ENCODE measurements around the gene HAND2.

Gene HAND2

GRCh38 chr4:173519111-173520101 is 10.6 kb downstream of the HAND2 start:
- Histone ChIP-seq H3K4me2 (ENCODE audit: low read length) (no peak overlapping the region), H3K9ac (ENCODE audit: low read length) (no peak overlapping the region), H3K4me3 (ENCODE audit: low read length) (no peak overlapping the region)

GRCh38 chr4:173518425-173519102 is 11.5 kb downstream of the HAND2 start:
- H4K20me1 ChIP-seq (ENCODE audit: insufficient read depth, low read length): no peaks in the 10 kb centered on the region
- H3K27me3 ChIP-seq (ENCODE audit: low read depth, low read length): peaks cover under 1% of the 10 kb centered on the region; the same call in 1 of the 2 replicates
- H3K4me2 ChIP-seq (ENCODE audit: low read length): no peak overlapping the region
- no peak overlapping the region for H2AFZ ChIP-seq (ENCODE audit: low read depth, low read length)
- H3K27ac ChIP-seq (ENCODE audit: low read length): no peak overlapping the region
- no peak overlapping the region for H3K4me3 ChIP-seq (ENCODE audit: low read length)
- H3K79me2 ChIP-seq (ENCODE audit: low read length): no peaks in the 10 kb centered on the region
- H3K36me3 ChIP-seq (replicated peaks; ENCODE audit: low read depth, low read length): no peaks in the 10 kb centered on the region
- H3K9ac ChIP-seq (ENCODE audit: low read length): no peak overlapping the region
- H3K4me1 ChIP-seq (ENCODE audit: low read length): no peaks in the 10 kb centered on the region
- no peak for TF ChIP-seq EZH2phosphoT487 (IDR thresholded peaks at IDR 0.05; ENCODE audit: low read depth)
- no peak for TF ChIP-seq CTCF (IDR thresholded peaks at IDR 0.05; ENCODE audit: low read depth, low read length)
- peaks cover 6% of the 10 kb centered on the region; the same call in 1 of the 2 replicates for H3K9me3 ChIP-seq (ENCODE audit: insufficient read depth, low read length)

More at GRCh38 chr4:173519111-173520101, 10.6 kb downstream of the HAND2 start:
- no peak overlapping the region for H3K27ac ChIP-seq (ENCODE audit: low read length)
- H3K36me3 ChIP-seq (replicated peaks; ENCODE audit: low read depth, low read length): no peaks in the 10 kb centered on the region
- no peak for TF ChIP-seq EZH2phosphoT487 (IDR thresholded peaks at IDR 0.05; ENCODE audit: low read depth)
- TF ChIP-seq CTCF (IDR thresholded peaks at IDR 0.05; ENCODE audit: low read depth, low read length): no peak
- no peaks in the 10 kb centered on the region for H4K20me1 ChIP-seq (ENCODE audit: insufficient read depth, low read length)
- no peaks in the 10 kb centered on the region for H3K4me1 ChIP-seq (ENCODE audit: low read length)
- H3K79me2 ChIP-seq (ENCODE audit: low read length): no peaks in the 10 kb centered on the region
- peaks cover 6% of the 10 kb centered on the region; the same call in 1 of the 2 replicates for H3K9me3 ChIP-seq (ENCODE audit: insufficient read depth, low read length)
- H3K27me3 ChIP-seq (ENCODE audit: low read depth, low read length): no peaks in the 10 kb centered on the region
- no peak overlapping the region for H2AFZ ChIP-seq (ENCODE audit: low read depth, low read length)

GRCh38 chr4:173517781-173518424 is 12.1 kb downstream of the HAND2 start:
- H3K4me1 ChIP-seq (ENCODE audit: low read length): no peaks in the 10 kb centered on the region
- no peaks in the 10 kb centered on the region for H3K36me3 ChIP-seq (replicated peaks; ENCODE audit: low read depth, low read length)
- H3K27ac ChIP-seq (ENCODE audit: low read length): no peak overlapping the region
- TF ChIP-seq EZH2phosphoT487 (IDR thresholded peaks at IDR 0.05; ENCODE audit: low read depth) (no peak), CTCF (IDR thresholded peaks at IDR 0.05; ENCODE audit: low read depth, low read length) (no peak)
- H3K9me3 ChIP-seq (ENCODE audit: insufficient read depth, low read length): peaks cover 6% of the 10 kb centered on the region; the same call in 1 of the 2 replicates
- H4K20me1 ChIP-seq (ENCODE audit: insufficient read depth, low read length): no peaks in the 10 kb centered on the region
- H2AFZ ChIP-seq (ENCODE audit: low read depth, low read length): no peak overlapping the region
- H3K79me2 ChIP-seq (ENCODE audit: low read length): no peaks in the 10 kb centered on the region
- no peak overlapping the region for H3K4me3 ChIP-seq (ENCODE audit: low read length)
- H3K27me3 ChIP-seq (ENCODE audit: low read depth, low read length): peaks cover 3% of the 10 kb centered on the region; the same call in 1 of the 2 replicates
- H3K9ac ChIP-seq (ENCODE audit: low read length): no peak overlapping the region
- H3K4me2 ChIP-seq (ENCODE audit: low read length): no peak overlapping the region
